Right lobe of liver (tissue), 6 donors: ENCODE measurements around the gene NCAM2. TPM values are rescaled to one million over a fixed set of nuclear protein-coding genes. Genes with fewer than 3 reads are reported as not detected.

Experiments used
- ATAC-seq, 4 donors: fragments of 200-7000 bp; cut with Tn5 transposase; one replicate each; pipeline ENCODE4 v1.9.1; 2020; ENCODE audit warnings: mild to moderate bottlenecking in 4 of 4, moderate library complexity in 4 of 4
- DNase-seq, 3 donors: peaks; one replicate each; pipeline ENCODE4 v3.0.0-alpha.2; 2020
- H3K27ac ChIP-seq, 3 donors: fragments of 200-600 bp; one replicate each; pipeline ENCODE4 v1.8.0; 2022
- H3K27me3 ChIP-seq, 2 donors: fragments of 200-600 bp; one replicate each; pipeline ENCODE4 v1.8.0; 2022
- H3K36me3 ChIP-seq, 4 donors: fragments of 200-600 bp; sonication (generic) in 1 of 4; one replicate each; pipeline versions ENCODE4 v1.5.1 to v1.8.0; 2017 to 2022; ENCODE audit warnings: control low read depth in 1 of 4
- H3K4me1 ChIP-seq, 4 donors: fragments of 200-600 bp; sonication (generic) in 1 of 4; one replicate each; pipeline versions ENCODE4 v1.5.1 to v1.8.0; 2017 to 2022; ENCODE audit warnings: control low read depth in 1 of 4
- H3K4me3 ChIP-seq, 3 donors: fragments of 200-600 bp; one replicate each; pipeline ENCODE4 v1.8.0; 2022
- H3K9me3 ChIP-seq, 4 donors: fragments of 200-600 bp; sonication (generic) in 1 of 4; one replicate each; pipeline versions ENCODE4 v1.5.1 to v1.8.0; 2017 to 2022; ENCODE audit warnings: control low read depth in 1 of 4
- CTCF ChIP-seq, 4 donors: fragments of 200-600 bp in 3 of 4; fragments of 450-650 bp in 1 of 4; IDR thresholded peaks; one replicate each; pipeline versions ENCODE4 v1.5.1 to v1.8.0; 2016 to 2022; ENCODE audit warnings: antibody characterized with exemption in 4 of 4, mild to moderate bottlenecking in 2 of 4
- POLR2A ChIP-seq: fragments of 450-650 bp; IDR thresholded peaks from one replicate; pipeline ENCODE4 v1.6.1; 2017; ENCODE audit warnings: antibody characterized with exemption, mild to moderate bottlenecking
- WGBS: methylation state at CpG from one replicate; pipeline ENCODE4 v1.1.6; 2018; ENCODE audit warnings: low coverage, low lambda C conversion rate; ENCODE audit not compliant: insufficient coverage; ENCODE audit errors: missing lambda C conversion rate; 5-methylcytosine and 5-hydroxymethylcytosine counted together
- intact Hi-C, 2 donors: fragments of 100-400 bp; cut with DNase I; formaldehyde crosslinking; loops; one replicate each; pipeline versions ENCODE4 v1.11.2 to v1.14.1; 2022
- total RNA-seq, 6 experiments: library from RNA; depleted of rRNA in 2 of 6; stranded (reverse); fragments of >200 nt in 2 of 6; fragmentation: NEBNext Ultra II Directional in 3 of 6; extraction: Animal tissue kit (Norgen Biotek cat#: 25700) in 3 of 6; gene quantifications; one replicate each; pipeline versions ENCODE4 v1.1.0 to v1.2.4, GENCODE V29; 2016 to 2023
- donor health status: DM: no; HTN: yes; CAD: no.
- donor health status: DM: no; HTN: no; CAD: no.
- donor health status: DM: no; HTN: no; CAD: no.
- donor health status: DM: no; HTN: yes; CAD: no.
- donor health status: DM: no; HTN: yes; CAD: no.

Gene NCAM2
- total RNA-seq, 6 experiments from 2014 or later: 0.38 to 1.4 (median 0.81) TPM; not detected in 2

DNA sequence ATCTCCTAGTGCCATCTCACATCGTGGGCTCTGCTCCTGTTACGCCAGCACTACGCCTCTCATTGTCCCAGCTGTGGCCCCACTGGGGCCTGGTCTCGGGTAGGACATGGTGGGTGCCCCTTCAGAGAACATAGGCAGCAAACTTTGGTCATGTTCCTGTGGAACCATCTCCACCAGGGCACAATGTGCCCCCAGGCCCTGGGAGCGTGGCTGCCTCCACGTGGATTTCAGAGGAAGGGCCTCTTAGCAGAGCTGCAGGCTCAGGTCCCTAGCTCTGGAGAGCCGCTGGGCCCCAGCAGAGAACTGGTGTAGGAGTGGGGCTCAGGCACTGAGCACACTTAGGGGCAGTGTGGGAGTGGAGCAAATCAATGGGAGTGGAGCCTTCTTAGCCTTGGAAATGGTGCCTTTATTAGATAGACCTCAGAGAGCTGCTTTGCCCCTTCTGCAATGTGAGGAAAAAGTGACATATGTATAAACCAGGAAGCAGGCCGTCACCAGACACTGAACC, 460.0 kb downstream of the NCAM2 start:
- intact Hi-C loops: no loop called here
- no peak for DNase-seq
- Histone ChIP-seq H3K9me3 (no peaks in the 10 kb centered on the region), H3K4me3 (no peak overlapping the region), H3K27me3 (no peaks in the 10 kb centered on the region), H3K36me3 (no peaks in the 10 kb centered on the region), H3K27ac (no peak overlapping the region), H3K4me1 (no peaks in the 10 kb centered on the region)
- WGBS: 93% methylated on average over 6 of the region's 8 CpGs
- TF ChIP-seq POLR2A: no peak
- TF ChIP-seq CTCF (IDR thresholded peaks at IDR 0.05): no peak
- ATAC-seq: no peak

GRCh38 chr21:21460979-21461378, 462.8 kb downstream of the NCAM2 start:
- Histone ChIP-seq H3K36me3 (no peaks in the 10 kb centered on the region), H3K27ac (no peak overlapping the region), H3K4me3 (no peak overlapping the region), H3K27me3 (no peaks in the 10 kb centered on the region), H3K4me1 (no peaks in the 10 kb centered on the region), H3K9me3 (no peaks in the 10 kb centered on the region)
- WGBS: 65% methylated on average over 5 of the region's 5 CpGs
- intact Hi-C loops: no loop called here
- ATAC-seq (no peak), DNase-seq (no peak)
- TF ChIP-seq CTCF (IDR thresholded peaks at IDR 0.05) (no peak), POLR2A (no peak)

DNA sequence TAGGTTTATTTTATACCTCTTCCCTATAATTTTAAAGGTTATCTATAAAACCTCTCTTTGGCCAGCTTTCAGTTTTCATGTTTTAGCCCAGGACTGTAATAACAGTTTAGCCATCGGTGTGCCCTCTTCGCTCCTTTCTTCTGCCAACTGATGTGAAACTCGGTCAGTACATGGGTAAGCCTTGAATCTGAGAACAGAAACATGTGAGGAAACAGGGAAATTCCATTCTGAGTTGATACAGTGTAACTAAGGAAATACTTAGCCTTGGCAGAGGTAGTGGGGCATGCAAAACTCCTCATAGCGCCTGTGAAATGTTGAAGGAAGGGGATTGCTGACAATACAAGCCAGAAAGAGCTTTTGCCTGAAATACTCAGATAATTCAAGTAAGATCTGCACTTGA, 465.2 kb downstream of the NCAM2 start:
- intact Hi-C loops: no loop called here
- ATAC-seq (no peak), DNase-seq (no peak)
- H3K4me1 ChIP-seq: no peaks in the 10 kb centered on the region
- H3K36me3 ChIP-seq: no peaks in the 10 kb centered on the region
- H3K27ac ChIP-seq: no peak overlapping the region
- no peak overlapping the region for H3K4me3 ChIP-seq
- TF ChIP-seq CTCF (IDR thresholded peaks at IDR 0.05) (no peak), POLR2A (no peak)
- H3K27me3 ChIP-seq: no peaks in the 10 kb centered on the region
- no peaks in the 10 kb centered on the region for H3K9me3 ChIP-seq
- 50% methylated on average over 4 of the region's 4 CpGs for WGBS

DNA sequence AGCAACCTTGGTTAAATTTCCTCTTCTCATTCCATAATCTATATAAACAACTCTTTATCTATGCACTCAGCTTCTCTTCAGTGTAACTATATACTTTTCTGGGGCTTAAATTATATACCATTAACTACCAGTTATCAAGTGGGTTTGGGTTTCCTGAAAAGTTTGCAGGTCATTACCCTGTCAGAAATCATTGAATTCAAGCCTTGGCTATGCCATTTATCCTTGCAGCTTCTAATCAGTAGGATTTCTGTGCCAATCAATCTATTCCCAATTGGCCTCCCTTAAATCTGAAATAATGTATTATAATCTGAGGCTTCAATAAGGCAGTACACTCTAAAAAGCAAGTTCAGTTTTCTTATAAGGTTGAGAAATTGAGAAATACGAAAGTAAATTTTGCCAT, 466.5 kb downstream of the NCAM2 start:
- Histone ChIP-seq H3K9me3 (no peaks in the 10 kb centered on the region), H3K27ac (no peak overlapping the region), H3K4me3 (no peak overlapping the region), H3K27me3 (no peaks in the 10 kb centered on the region), H3K36me3 (no peaks in the 10 kb centered on the region), H3K4me1 (no peaks in the 10 kb centered on the region)
- DNase-seq: no peak
- TF ChIP-seq POLR2A (no peak), CTCF (IDR thresholded peaks at IDR 0.05) (no peak)
- WGBS: 53% methylated on average over 1 of the region's 1 CpG
- intact Hi-C loops: no loop called here
- no peak for ATAC-seq

DNA sequence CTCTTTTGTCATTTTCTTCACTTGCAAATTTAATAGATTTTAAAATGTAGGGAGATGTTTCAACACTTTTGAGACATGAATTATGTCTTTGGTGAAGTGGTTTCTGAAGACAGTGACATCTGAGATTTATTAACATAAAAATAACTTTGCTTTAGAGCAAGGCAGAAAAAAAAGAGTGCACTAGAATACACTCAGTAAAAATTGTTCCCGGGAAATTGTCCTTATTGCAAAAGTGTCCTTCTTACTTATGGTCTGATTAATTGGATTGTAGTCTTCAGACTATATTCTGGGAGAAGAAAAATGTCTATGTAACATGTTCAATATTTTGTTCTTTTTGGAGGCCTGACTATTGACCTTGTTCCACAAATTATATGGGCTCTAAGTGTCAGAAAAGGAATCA, 468.5 kb downstream of the NCAM2 start:
- H3K27ac ChIP-seq: no peak overlapping the region
- TF ChIP-seq POLR2A: no peak
- TF ChIP-seq CTCF (IDR thresholded peaks at IDR 0.05): no peak
- no peak overlapping the region for H3K4me3 ChIP-seq
- H3K27me3 ChIP-seq: no peaks in the 10 kb centered on the region
- 83% methylated on average over 1 of the region's 1 CpG for WGBS
- intact Hi-C loops: no loop called here
- H3K4me1 ChIP-seq: no peaks in the 10 kb centered on the region
- DNase-seq (no peak), ATAC-seq (no peak)
- H3K36me3 ChIP-seq: no peaks in the 10 kb centered on the region
- no peaks in the 10 kb centered on the region for H3K9me3 ChIP-seq
